Skeletal muscle satellite cell (primary cell): ENCODE data around the gene FCER1G.

Experiments
- H3K27me3 ChIP-seq: 2 replicates; pipeline ENCODE4 v1.7.0; 2013; ENCODE audit warnings: low read length; ENCODE audit not compliant: control insufficient read depth, insufficient read depth
- H3K36me3 ChIP-seq: 2 replicates; pipeline ENCODE4 v1.7.0; 2013; ENCODE audit warnings: mild to moderate bottlenecking, control low read depth, low read length; ENCODE audit not compliant: insufficient read depth
- H3K4me1 ChIP-seq: 2 replicates; pipeline ENCODE4 v1.7.0; 2013; ENCODE audit warnings: low read length; ENCODE audit not compliant: control insufficient read depth, insufficient read depth
- H3K4me2 ChIP-seq: 2 replicates; pipeline ENCODE4 v1.7.0; 2013; ENCODE audit warnings: mild to moderate bottlenecking, low read length
- H3K4me3 ChIP-seq: 2 replicates; pipeline ENCODE4 v1.7.0; 2013; ENCODE audit warnings: low read length
- H3K9ac ChIP-seq: 2 replicates; pipeline ENCODE4 v1.7.0; 2013; ENCODE audit warnings: mild to moderate bottlenecking, low read depth, low read length, moderate library complexity
- H3K9me3 ChIP-seq: replicated peaks from 2 replicates; pipeline ENCODE4 v1.7.0; 2013; ENCODE audit warnings: mild to moderate bottlenecking, control low read depth, low read length

The FCER1G gene

GRCh38 chr1:161260376-161261260 is 45.5 kb downstream of the FCER1G start:
- Histone ChIP-seq H3K4me1 (peaks cover 8% of the 10 kb centered on the region), H3K4me2 (no peak overlapping the region), H3K9me3 (peaks cover 3% of the 10 kb centered on the region), H3K27me3 (peaks cover 51% of the 10 kb centered on the region), H3K9ac (no peak overlapping the region), H3K36me3 (no peaks in the 10 kb centered on the region), H3K4me3 (no peak overlapping the region)

DNA sequence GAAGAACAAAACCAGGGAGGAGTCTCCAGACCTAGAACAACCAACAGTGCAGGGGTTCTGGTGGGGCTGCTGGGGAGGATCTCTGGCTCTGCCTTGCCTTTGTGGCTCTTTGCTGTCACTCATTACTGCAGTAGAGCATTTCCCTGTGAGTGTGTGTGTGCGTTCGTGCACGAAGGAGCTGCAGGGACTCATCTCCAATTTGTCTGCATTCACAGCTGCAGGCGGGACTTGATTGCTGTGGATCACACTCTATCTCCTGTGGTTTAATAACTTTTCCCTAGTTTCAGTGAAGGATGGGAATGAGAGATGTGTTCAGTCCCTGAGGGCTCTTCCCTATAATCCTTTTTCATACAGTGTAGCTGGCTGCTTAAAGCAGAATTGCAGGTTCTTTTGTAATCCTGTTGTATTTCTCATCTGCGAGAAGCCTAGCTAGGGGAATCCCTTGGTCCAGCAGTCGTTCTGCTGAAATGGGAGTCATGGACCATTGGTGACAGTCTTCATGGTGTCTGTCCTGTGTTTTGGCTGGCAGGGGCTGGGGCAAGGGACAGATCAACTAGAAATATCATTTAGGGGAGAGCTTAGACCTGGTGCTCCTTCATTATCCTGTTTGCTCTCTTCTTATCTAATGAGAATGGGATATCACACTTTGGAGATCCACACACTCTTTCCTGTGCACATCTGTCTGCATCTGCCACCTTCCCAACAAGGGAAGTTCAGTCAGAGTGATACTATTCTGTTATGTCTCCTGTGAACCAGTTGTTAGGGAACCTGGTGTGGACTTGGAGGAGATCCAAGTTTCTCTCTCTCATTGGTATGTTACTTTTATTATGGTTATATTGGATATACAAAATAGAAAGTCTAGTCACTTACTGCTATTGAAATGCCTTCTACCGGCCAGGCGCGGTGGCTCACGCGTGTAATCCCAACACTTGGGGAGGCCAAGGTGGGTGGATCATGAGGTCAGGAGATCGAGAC is 46.5 kb downstream of the FCER1G start:
- no peak overlapping the region for H3K9ac ChIP-seq
- H3K9me3 ChIP-seq: peaks cover 3% of the 10 kb centered on the region
- H3K36me3 ChIP-seq: no peaks in the 10 kb centered on the region
- peaks cover 15% of the 10 kb centered on the region for H3K4me1 ChIP-seq
- H3K4me2 ChIP-seq: no peak overlapping the region
- peaks cover 51% of the 10 kb centered on the region for H3K27me3 ChIP-seq
- H3K4me3 ChIP-seq: no peak overlapping the region

DNA sequence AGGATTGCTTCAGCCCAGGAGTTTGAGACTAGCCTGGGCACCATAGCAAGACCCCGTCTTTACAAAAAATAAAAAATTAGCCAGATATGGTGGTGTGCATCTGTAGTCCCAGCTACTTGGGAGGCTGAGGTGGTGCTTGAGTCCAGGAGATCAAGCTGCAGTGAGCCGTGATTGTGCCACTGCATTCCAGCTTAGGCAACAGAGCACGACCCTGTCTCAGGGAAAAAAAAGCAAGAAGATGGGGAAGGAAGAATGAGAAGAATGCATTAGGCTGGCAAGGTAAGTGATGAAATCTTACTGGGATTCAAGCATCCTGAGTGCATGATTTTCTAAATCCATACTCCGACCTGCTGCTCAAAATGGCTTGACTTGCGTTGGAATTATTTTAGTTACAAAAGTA is 50.2 kb downstream of the FCER1G start:
- H3K4me2 ChIP-seq: no peak overlapping the region
- no peaks in the 10 kb centered on the region for H3K36me3 ChIP-seq
- H3K4me3 ChIP-seq: no peak overlapping the region
- no peak overlapping the region for H3K9ac ChIP-seq
- H3K9me3 ChIP-seq: no peaks in the 10 kb centered on the region
- peaks cover 8% of the 10 kb centered on the region for H3K4me1 ChIP-seq
- H3K27me3 ChIP-seq: peaks cover 35% of the 10 kb centered on the region

DNA sequence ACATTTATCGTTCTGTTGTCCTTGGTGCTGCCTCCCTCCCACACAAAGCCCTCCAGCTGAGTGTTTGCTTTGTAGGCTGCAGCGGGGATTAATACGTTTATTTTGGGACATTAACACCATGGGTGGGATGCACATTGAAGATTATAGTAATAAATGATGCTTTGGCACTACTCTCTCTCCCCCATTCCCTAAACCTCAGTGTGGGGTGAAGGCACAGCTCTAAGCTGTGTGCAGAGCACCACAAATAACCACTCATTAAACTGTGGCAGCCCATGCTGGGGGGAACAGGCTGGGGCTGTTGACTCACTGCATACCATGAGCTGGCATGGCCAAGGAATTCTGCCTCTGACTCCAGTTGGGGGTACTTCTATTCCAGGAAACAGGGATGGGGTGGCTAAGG is 51.1 kb downstream of the FCER1G start:
- Histone ChIP-seq H3K4me2 (no peak overlapping the region), H3K4me3 (no peak overlapping the region), H3K9me3 (no peaks in the 10 kb centered on the region), H3K27me3 (peaks cover 33% of the 10 kb centered on the region), H3K9ac (no peak overlapping the region), H3K36me3 (no peaks in the 10 kb centered on the region), H3K4me1 (peaks cover 8% of the 10 kb centered on the region)

DNA sequence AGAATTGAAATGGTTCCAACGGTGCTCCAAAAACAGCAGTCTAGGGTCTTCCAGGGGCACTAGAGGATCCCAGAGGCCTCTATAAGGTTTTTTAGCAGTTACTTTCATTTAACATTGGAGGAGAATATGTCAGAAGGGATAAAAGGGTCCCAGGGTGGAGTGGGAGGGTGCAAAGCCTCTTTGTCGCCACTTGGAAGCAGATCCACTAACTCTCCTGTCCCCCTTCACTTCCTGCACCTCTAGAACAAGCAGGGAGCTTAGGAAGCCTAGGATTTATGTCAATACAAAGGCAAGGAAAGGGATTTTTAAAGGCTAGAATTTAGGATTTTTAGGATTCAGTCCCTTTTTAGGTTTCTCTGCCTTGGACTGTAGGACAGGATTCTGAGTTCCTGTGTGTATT is 51.7 kb downstream of the FCER1G start:
- Histone ChIP-seq H3K36me3 (no peaks in the 10 kb centered on the region), H3K9ac (no peak overlapping the region), H3K4me1 (peaks cover 8% of the 10 kb centered on the region), H3K27me3 (peaks cover 28% of the 10 kb centered on the region), H3K4me2 (no peak overlapping the region), H3K9me3 (no peaks in the 10 kb centered on the region), H3K4me3 (no peak overlapping the region)

DNA sequence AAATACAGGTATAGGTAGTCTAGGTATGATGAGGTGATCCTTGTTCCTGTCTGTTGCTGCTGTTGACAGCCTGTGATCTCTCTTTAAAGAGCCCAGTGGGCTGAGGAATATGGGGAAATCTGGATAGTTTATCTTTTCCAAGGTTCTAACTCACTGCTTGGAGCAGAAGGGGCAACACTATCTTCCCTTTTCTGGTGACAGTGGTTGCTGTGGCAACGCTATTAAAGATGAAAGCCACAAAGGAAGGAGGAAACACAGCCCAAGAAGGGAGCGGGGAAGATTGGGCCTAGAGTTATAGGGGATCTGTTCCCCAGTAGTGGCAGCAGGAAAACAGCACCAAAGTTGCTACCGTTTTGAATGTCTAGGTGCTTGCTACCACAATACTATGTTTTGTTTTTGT is 52.2 kb downstream of the FCER1G start:
- Histone ChIP-seq H3K4me2 (no peak overlapping the region), H3K9me3 (no peaks in the 10 kb centered on the region), H3K9ac (no peak overlapping the region), H3K4me1 (peaks cover 8% of the 10 kb centered on the region), H3K4me3 (no peak overlapping the region), H3K27me3 (peaks cover 26% of the 10 kb centered on the region), H3K36me3 (no peaks in the 10 kb centered on the region)
